OCI-LY7 (cell line): ENCODE results near the gene EIF4G3. TPM values are rescaled to one million over a fixed set of nuclear protein-coding genes. Genes with fewer than 3 reads are reported as not detected.
A peak's percentile ranks its signal among the peaks of the same experiment; 100 is the strongest.

Experiments used
- BruUV-seq: library from RNA; stranded (reverse); fragments of 400-500 nt; replicated peaks from 2 replicates; lab custom pipeline; 2021; lab: Mats Ljungman, UMichigan
- CTCF ChIA-PET: fragments of 300-600 bp; sonication (Branson Sonifier 250); formaldehyde crosslinking; loops from one replicate; lab custom pipeline; 2022; ENCODE audit warnings: antibody characterized with exemption; ENCODE audit not compliant: unreplicated experiment; lab: Charles Lee
- POLR2A ChIA-PET: fragments of 300-600 bp; sonication (Branson Sonifier 250); formaldehyde crosslinking; loops from one replicate; lab custom pipeline; 2022; ENCODE audit warnings: antibody characterized with exemption; lab: Charles Lee
- DNase-seq: peaks from one replicate; pipeline ENCODE4 v3.0.0-alpha.2; 2015; ENCODE audit warnings: low spot score
- H2AFZ ChIP-seq: fragments of 200-600 bp; sonication (generic), shearing (Covaris generic); 2 replicates; pipeline ENCODE4 v1.6.1; 2014; ENCODE audit warnings: mild to moderate bottlenecking, antibody characterized with exemption, low read length, moderate library complexity
- H3K27ac ChIP-seq: fragments of 200-600 bp; sonication (generic); 2 replicates; pipeline ENCODE4 v1.5.1; 2014; ENCODE audit warnings: mixed run types, low read depth, mild to moderate bottlenecking, moderate library complexity, low read length, inconsistent platforms; ENCODE audit not compliant: poor library complexity, severe bottlenecking
- H3K36me3 ChIP-seq: fragments of 200-600 bp; sonication (generic); 2 replicates; pipeline ENCODE4 v1.6.1; 2014; ENCODE audit warnings: mild to moderate bottlenecking, antibody characterized with exemption, low read length, moderate library complexity, mixed read lengths; ENCODE audit not compliant: insufficient read depth
- H3K4me1 ChIP-seq: fragments of 200-600 bp; sonication (generic); 2 replicates; pipeline ENCODE4 v1.5.1; 2014; ENCODE audit warnings: mild to moderate bottlenecking, low read length; ENCODE audit not compliant: insufficient read depth, poor library complexity, severe bottlenecking
- H3K4me2 ChIP-seq: fragments of 200-600 bp; sonication (generic); 2 replicates; pipeline ENCODE4 v1.6.1; 2014; ENCODE audit warnings: mild to moderate bottlenecking, low read length
- H3K4me3 ChIP-seq: fragments of 200-600 bp; sonication (generic); 2 replicates; pipeline ENCODE4 v1.5.1; 2014; ENCODE audit warnings: mild to moderate bottlenecking, low read depth, low read length; ENCODE audit not compliant: poor library complexity, severe bottlenecking
- H3K79me2 ChIP-seq: fragments of 200-600 bp; sonication (generic); 2 replicates; pipeline ENCODE4 v1.6.1; 2016; ENCODE audit warnings: low read depth, mild to moderate bottlenecking, low read length, moderate library complexity, mixed read lengths; ENCODE audit not compliant: insufficient read depth
- H3K9me2 ChIP-seq: fragments of 200-600 bp; sonication (generic); 2 replicates; pipeline ENCODE4 v1.6.1; 2016; ENCODE audit warnings: mild to moderate bottlenecking, low read length, mixed read lengths; ENCODE audit not compliant: insufficient read depth
- H3K9me3 ChIP-seq: fragments of 200-600 bp; sonication (generic); 2 replicates; pipeline ENCODE4 v1.6.1; 2014; ENCODE audit warnings: mild to moderate bottlenecking, mixed run types, low read length, mixed read lengths
- H4K20me1 ChIP-seq: fragments of 200-600 bp; sonication (generic); 2 replicates; pipeline ENCODE4 v1.6.1; 2014; ENCODE audit warnings: mild to moderate bottlenecking, antibody characterized with exemption, low read length, moderate library complexity, mixed read lengths; ENCODE audit not compliant: insufficient read depth
- CTCF ChIP-seq: fragments of 200-600 bp; sonication (generic); conservative IDR thresholded peaks from 2 replicates; pipeline ENCODE4 v1.5.1; 2014; ENCODE audit warnings: mild to moderate bottlenecking, antibody characterized with exemption, low read length, moderate library complexity, mixed read lengths
- EZH2phosphoT487 ChIP-seq: fragments of 200-600 bp; sonication (generic); IDR thresholded peaks from 2 replicates; pipeline ENCODE4 v1.6.1; 2018; ENCODE audit warnings: low read depth, borderline replicate concordance, mild to moderate bottlenecking, mixed run types, antibody characterized with exemption, low read length, moderate library complexity, mixed read lengths
- intact Hi-C: fragments of 100-400 bp; cut with micrococcal nuclease; formaldehyde crosslinking; loops from one replicate; pipeline ENCODE4 v1.10.0; 2022; ENCODE audit not compliant: unreplicated experiment
- total RNA-seq, 2 experiments: library from RNA; depleted of rRNA in 1 of 2; stranded (reverse); fragments of >200 nt in 1 of 2; shearing (Covaris generic) in 1 of 2; gene quantifications; 2 replicates each; pipeline ENCODE4 v1.2.3, GENCODE V29; 2014 to 2022

The EIF4G3 gene
- total RNA-seq, 2 experiments from 2014 or later: 28.5 to 62.1 TPM

GRCh38 chr1:21143752-21144151 is 32.9 kb downstream of the EIF4G3 start:
- no peaks in the 10 kb centered on the region for H3K79me2 ChIP-seq
- intact Hi-C loops: no loop called here
- peaks cover 26% of the 10 kb centered on the region for H3K36me3 ChIP-seq
- TF ChIP-seq CTCF: no peak
- TF ChIP-seq EZH2phosphoT487: no peak
- no peak overlapping the region for H3K4me2 ChIP-seq
- ChIA-PET CTCF (no interaction called here), POLR2A (interaction anchor here (0.7 kb wide), 2 partner anchors 131 to 150 kb away, joined by 3 read pairs; no protein-coding TSS in a partner anchor)
- H3K9me2 ChIP-seq: no peaks in the 10 kb centered on the region
- no peak overlapping the region for H2AFZ ChIP-seq
- H4K20me1 ChIP-seq: no peaks in the 10 kb centered on the region
- no TSS peak for BruUV-seq
- no peak for DNase-seq
- no peak overlapping the region for H3K27ac ChIP-seq
- H3K9me3 ChIP-seq: no peaks in the 10 kb centered on the region
- H3K4me3 ChIP-seq: no peak overlapping the region
- H3K4me1 ChIP-seq: peaks cover 22% of the 10 kb centered on the region

DNA sequence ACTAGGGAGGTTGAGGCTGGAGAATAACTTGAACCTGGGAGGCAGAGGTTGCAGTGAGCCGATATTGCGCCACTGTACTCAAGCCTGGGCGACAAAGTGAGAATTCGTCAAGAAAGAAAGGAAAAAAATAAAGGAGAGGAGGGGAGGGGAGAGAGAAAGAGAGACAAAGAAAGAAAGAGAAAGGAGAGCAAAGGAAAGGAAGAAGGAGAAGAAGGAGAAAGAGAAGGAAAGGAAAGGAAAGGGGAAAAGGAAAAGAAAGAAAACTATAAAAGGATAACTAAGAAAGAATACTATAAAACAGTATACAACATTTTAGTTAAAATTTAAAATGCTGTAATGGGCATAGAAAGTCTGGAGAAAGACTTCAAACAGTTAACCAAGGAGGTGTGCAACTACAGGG is 33.6 kb downstream of the EIF4G3 start:
- Histone ChIP-seq H3K9me3 (no peaks in the 10 kb centered on the region), H4K20me1 (no peaks in the 10 kb centered on the region), H3K9me2 (no peaks in the 10 kb centered on the region), H3K27ac (no peak overlapping the region), H3K4me3 (no peak overlapping the region), H3K79me2 (no peaks in the 10 kb centered on the region), H3K4me1 (peaks cover 22% of the 10 kb centered on the region), H2AFZ (no peak overlapping the region), H3K36me3 (peaks cover 21% of the 10 kb centered on the region), H3K4me2 (no peak overlapping the region)
- no TSS peak for BruUV-seq
- TF ChIP-seq EZH2phosphoT487 (no peak), CTCF (no peak)
- ChIA-PET CTCF (no interaction called here), POLR2A (interaction anchor here (1.0 to 1.1 kb wide), 2 partner anchors 9 to 20 kb away, joined by 3 to 5 read pairs; no protein-coding TSS in a partner anchor)
- DNase-seq: no peak
- intact Hi-C loops: no loop called here

GRCh38 chr1:21141030-21141429 is 35.7 kb downstream of the EIF4G3 start:
- H2AFZ ChIP-seq: no peak overlapping the region
- peaks cover 6% of the 10 kb centered on the region; the same call in 1 of the 2 replicates for H3K79me2 ChIP-seq
- DNase-seq: no peak
- peak overlapping the region; percentile 7; the same call in 1 of the 2 replicates for H3K4me2 ChIP-seq
- ChIA-PET POLR2A (interaction anchor here (0.8 kb wide), 1 partner anchor 53 kb away, joined by 3 read pairs; no protein-coding TSS in a partner anchor), CTCF (no interaction called here)
- H3K9me3 ChIP-seq: no peaks in the 10 kb centered on the region
- peaks cover 8% of the 10 kb centered on the region; the same call in 1 of the 2 replicates for H3K36me3 ChIP-seq
- no peaks in the 10 kb centered on the region; the same call in 1 of the 2 replicates for H4K20me1 ChIP-seq
- peaks cover 22% of the 10 kb centered on the region for H3K4me1 ChIP-seq
- TF ChIP-seq CTCF (no peak), EZH2phosphoT487 (no peak)
- intact Hi-C loops: no loop called here
- no peaks in the 10 kb centered on the region for H3K9me2 ChIP-seq
- H3K4me3 ChIP-seq: no peak overlapping the region
- BruUV-seq: no TSS peak
- no peak overlapping the region for H3K27ac ChIP-seq
